ENCODE measurements around the gene HDAC4. TPM values are rescaled to one million over a fixed set of nuclear protein-coding genes. Genes with fewer than 3 reads are reported as not detected.

The HDAC4 gene
- total and polyA plus RNA-seq, 10 of the 15 experiments (the other 5 are each of a cell fraction or from before 2014, with no cell fraction given): 0.22 to 15.7 (median 4.8) TPM

GRCh38 chr2:239394346-239394945 is 6.4 kb downstream of the HDAC4 start:
- no TSS peak for BruUV-seq (replicated peaks)
- Histone ChIP-seq H3K4me1 (ENCODE audit: control insufficient read depth, insufficient read depth, low read length) (peaks cover 1% of the 10 kb centered on the region; the same call in 1 of the 2 replicates), H4K20me1 (ENCODE audit: control insufficient read depth, insufficient read depth) (no peaks in the 10 kb centered on the region), H3K9ac (ENCODE audit: control insufficient read depth, insufficient read depth, low read length) (no peak overlapping the region), H3K79me2 (ENCODE audit: control insufficient read depth, insufficient read depth, low read length) (no peaks in the 10 kb centered on the region), H3K27me3 (replicated peaks in 1 of 2; ENCODE audit: control insufficient read depth in 2 of 2, insufficient read depth in 2 of 2, low read length in 1 of 2) (no peaks in the 10 kb centered on the region), H3K4me2 (ENCODE audit: control insufficient read depth, insufficient read depth) (no peak overlapping the region), H3K36me3 (ENCODE audit: control insufficient read depth in 2 of 2, insufficient read depth in 2 of 2, low read length in 1 of 2) (no peaks in the 10 kb centered on the region), H3K27ac (ENCODE audit: control insufficient read depth, insufficient read depth) (no peak overlapping the region), H2AFZ (ENCODE audit: control insufficient read depth, low read depth, low read length) (no peak overlapping the region), H3K4me3 (no peak overlapping the region), H3K9me3 (replicated peaks; ENCODE audit: control insufficient read depth, insufficient read depth, low read length) (no peaks in the 10 kb centered on the region; the same call in 2 of the 3 replicates)
- WGBS (ENCODE audit: insufficient coverage, insufficient replicate concordance, low lambda C conversion rate, missing lambda C conversion rate): 97% methylated on average over 11 of the region's 11 CpGs
- TF ChIP-seq ZNF217 (IDR thresholded peaks at IDR 0.05) (no peak), ESRRA (IDR thresholded peaks at IDR 0.05; ENCODE audit: low read length) (no peak), HDAC6 (IDR thresholded peaks at IDR 0.05; ENCODE audit: unreplicated experiment) (no peak), HCFC1 (IDR thresholded peaks at IDR 0.05; ENCODE audit: low read length) (no peak), SRF (IDR thresholded peaks at IDR 0.05; ENCODE audit: low read depth in 2 of 2, low read length in 2 of 2) (no peak), TARDBP (IDR thresholded peaks at IDR 0.05; ENCODE audit: borderline replicate concordance) (no peak), SIN3A (IDR thresholded peaks at IDR 0.05; ENCODE audit: low read depth, low read length) (no peak), NFIC (IDR thresholded peaks at IDR 0.05; ENCODE audit: low read depth, low read length) (no peak), SIX5 (IDR thresholded peaks at IDR 0.05; ENCODE audit: low read depth, low read length, severe bottlenecking) (no peak), PKNOX1 (IDR thresholded peaks at IDR 0.05) (no peak), RAD21 (IDR thresholded peaks at IDR 0.05; ENCODE audit: insufficient read depth, low read depth, low read length) (no peak), EP300 (IDR thresholded peaks at IDR 0.05; ENCODE audit: borderline replicate concordance in 1 of 2, control insufficient read depth in 1 of 2, low read depth in 2 of 2, low read length in 2 of 2) (no peak), JUND (IDR thresholded peaks at IDR 0.05; ENCODE audit: low read depth, low read length) (no peak), ASH2L (IDR thresholded peaks at IDR 0.05; ENCODE audit: borderline replicate concordance, low read depth) (no peak), CHD1 (IDR thresholded peaks at IDR 0.05; ENCODE audit: low read depth, low read length) (no peak), EGR1 (IDR thresholded peaks at IDR 0.05; ENCODE audit: borderline replicate concordance in 1 of 2, low read depth in 2 of 2, low read length in 2 of 2) (no peak), CBFB (IDR thresholded peaks at IDR 0.05; ENCODE audit: low read depth) (no peak)
- intact Hi-C loops (cut with micrococcal nuclease; ENCODE audit: unreplicated experiment) (no loop called here), in situ Hi-C loops (cut with MboI) (no loop called here)
- ChIA-PET SMC1A (ENCODE audit: uncharacterized antibody, unreplicated experiment) (interaction anchor here (0.9 to 1.2 kb wide), 3 partner anchors 10 to 127 kb away, joined by 3 to 4 read pairs (median 3); no protein-coding TSS in a partner anchor), RAD21 (ENCODE audit: unreplicated experiment) (interaction anchor here (1.9 kb wide), 1 partner anchor 12 kb away, joined by 6 read pairs; no protein-coding TSS in a partner anchor), CTCF (no interaction called here), POLR2A (no interaction called here)
- ATAC-seq (no peak), DNase-seq (ENCODE audit: low read depth, low spot score) (no peak), FAIRE-seq (no peak)

Measured in GM12878 (cell line).